ENCODE measurements around the gene UCP3. TPM values are rescaled to one million over a fixed set of nuclear protein-coding genes. Genes with fewer than 3 reads are reported as not detected.

Gene UCP3
- total RNA-seq, 1 donor from 2014 or later: 2.7 TPM

GRCh38 chr11:73961321-73961720 is 47.6 kb downstream of the UCP3 start:
- intact Hi-C loops (cut with micrococcal nuclease): loop anchor here (10.0 kb wide), 1 partner anchor 293 kb away; no protein-coding TSS in a partner anchor

- intact Hi-C loops (cut with micrococcal nuclease): no loop called here
Observed at GRCh38 chr11:73958521-73959141, 50.3 kb downstream of the UCP3 start.

- intact Hi-C loops (cut with micrococcal nuclease): no loop called here
Observed at GRCh38 chr11:73957654-73958361, 51.1 kb downstream of the UCP3 start.

- intact Hi-C loops (cut with micrococcal nuclease): no loop called here
Observed at GRCh38 chr11:73956876-73957653, 51.8 kb downstream of the UCP3 start.

GRCh38 chr11:73951797-73952196 is 57.1 kb downstream of the UCP3 start:
- intact Hi-C loops (cut with micrococcal nuclease): no loop called here

- intact Hi-C loops (cut with micrococcal nuclease): no loop called here
Observed at GRCh38 chr11:73950869-73951710, 57.8 kb downstream of the UCP3 start, which contains the start of gene DNAJB13. Gene DNAJB13, plus strand, starts transcription at chr11:73951026. Its CDS starts 44 bp downstream, at chr11:73951070.

Other genes with a start within 250 kb of the UCP3 start
- 76.5 and 79.7 TPM in 2 replicates for gene RAB6A, start 248.0 kb downstream of the UCP3 start, total RNA-seq
- gene MRPL48, start 221.2 kb downstream of the UCP3 start, total RNA-seq: 58.3 and 64.2 TPM in 2 replicates
- gene COA4, start 132.2 kb downstream of the UCP3 start, total RNA-seq: 68.3 and 70.4 TPM in 2 replicates
- 20.6 and 21.1 TPM in 2 replicates for gene PAAF1, start 132.1 kb downstream of the UCP3 start, total RNA-seq
- gene DNAJB13, start 58.1 kb downstream of the UCP3 start, total RNA-seq: 0.14 and 0.57 TPM in 2 replicates
- 338 TPM in 2 replicates for gene UCP2, start 26.2 kb downstream of the UCP3 start, total RNA-seq
- 41.1 and 45.5 TPM in 2 replicates for gene C2CD3, start 161.9 kb upstream of the UCP3 start, total RNA-seq
- gene PPME1, start 162.2 kb upstream of the UCP3 start, total RNA-seq: 29.7 and 33.7 TPM in 2 replicates

Data from T-helper 2 cell treated with Interferon-gamma antibody and Interleukin-4, amounts not matched to agents 100 ng/mL and 5 ng/mL, for 36 hours (primary cell).